ENCODE data around the gene NEURL4.

GRCh38 chr17:7318121-7318860, 10.8 kb downstream of the NEURL4 start:
- TF ChIP-seq POLR2A (IDR thresholded peaks at IDR 0.05) (no peak), CTCF (IDR thresholded peaks at IDR 0.05) (no peak)
